HepG2 (cell line): Measurements from ENCODE around the gene FLRT3. TPM values are rescaled to one million over a fixed set of nuclear protein-coding genes. Genes with fewer than 3 reads are reported as not detected.
A peak's percentile ranks its signal among the peaks of the same experiment; 100 is the strongest.

ENCODE experiments used
- BRCA1 ChIP-seq: sonication (generic); formaldehyde crosslinking; IDR thresholded peaks from 2 replicates; pipeline ENCODE4 v1.4.0; 2020; ENCODE audit warnings: missing genetic modification reagents
- DDIT3 ChIP-seq: sonication (generic); formaldehyde crosslinking; IDR thresholded peaks from 2 replicates; pipeline ENCODE4 v1.4.0; 2020; ENCODE audit warnings: mild to moderate bottlenecking, missing genetic modification reagents
- FOXC1 ChIP-seq: sonication (generic); formaldehyde crosslinking; IDR thresholded peaks from 2 replicates; pipeline ENCODE4 v1.8.0; 2022; ENCODE audit warnings: mild to moderate bottlenecking, missing genetic modification reagents, borderline replicate concordance
- RARA ChIP-seq: IDR thresholded peaks from 2 replicates; pipeline ENCODE4 v1.6.1; 2016; ENCODE audit warnings: missing genetic modification reagents, missing compliant biosample characterization
- SCMH1 ChIP-seq: sonication (generic); formaldehyde crosslinking; IDR thresholded peaks from 2 replicates; pipeline ENCODE4 v1.9.0; 2021; ENCODE audit warnings: missing genetic modification reagents, mild to moderate bottlenecking, borderline replicate concordance
- SETDB1 ChIP-seq: sonication (generic); formaldehyde crosslinking; IDR thresholded peaks from 2 replicates; pipeline ENCODE4 v1.5.1; 2020; ENCODE audit warnings: missing genetic modification reagents, mild to moderate bottlenecking, borderline replicate concordance
- SP4 ChIP-seq: sonication (generic); formaldehyde crosslinking; IDR thresholded peaks from 2 replicates; pipeline ENCODE4 v1.8.1; 2023; ENCODE audit warnings: mild to moderate bottlenecking, missing genetic modification reagents
- TSC22D2 ChIP-seq: sonication (generic); formaldehyde crosslinking; IDR thresholded peaks from 2 replicates; pipeline ENCODE4 v1.5.1; 2020; ENCODE audit warnings: missing genetic modification reagents, mild to moderate bottlenecking, borderline replicate concordance
- ZNF136 ChIP-seq: sonication (generic); formaldehyde crosslinking; IDR thresholded peaks from 2 replicates; pipeline ENCODE4 v1.8.1; 2022; ENCODE audit warnings: low read depth, mild to moderate bottlenecking, moderate library complexity, missing genetic modification reagents
- ZNF234 ChIP-seq: sonication (generic); formaldehyde crosslinking; conservative IDR thresholded peaks from 2 replicates; pipeline ENCODE4 v1.5.1; 2020; ENCODE audit warnings: mild to moderate bottlenecking, missing genetic modification reagents
- ZNF484 ChIP-seq: sonication (generic); formaldehyde crosslinking; IDR thresholded peaks from 2 replicates; pipeline ENCODE4 v1.5.1; 2020; ENCODE audit warnings: mild to moderate bottlenecking, low read depth, missing genetic modification reagents, borderline replicate concordance
- ZNF710 ChIP-seq: sonication (generic); formaldehyde crosslinking; IDR thresholded peaks from 2 replicates; pipeline ENCODE4 v1.5.0; 2020; ENCODE audit warnings: mild to moderate bottlenecking, missing genetic modification reagents, borderline replicate concordance
- ZNF850 ChIP-seq: sonication (generic); formaldehyde crosslinking; conservative IDR thresholded peaks from 2 replicates; pipeline ENCODE4 v1.9.0; 2021; ENCODE audit warnings: mild to moderate bottlenecking, missing genetic modification reagents
- ZSCAN30 ChIP-seq: sonication (generic); formaldehyde crosslinking; IDR thresholded peaks from 2 replicates; pipeline ENCODE4 v1.5.0; 2020; ENCODE audit warnings: mild to moderate bottlenecking, missing genetic modification reagents
- ZSCAN9 ChIP-seq: IDR thresholded peaks from 2 replicates; pipeline ENCODE4 v1.6.1; 2016; ENCODE audit warnings: borderline replicate concordance
- polyA plus RNA-seq, 8 experiments: library from polyadenylated mRNA; depleted of rRNA in 3 of 8; stranded (reverse) in 7 of 8; unstranded in 1 of 8; fragments of >200 nt; fragmentation: Illumina TruSeq in 4 of 8; extraction: Trizol in 4 of 8; gene quantifications; 2 replicates each; pipeline versions ENCODE4 v1.2.1 to v1.2.3, GENCODE V29; 2011 to 2016; ENCODE audit warnings: low read depth in 4 of 8, missing spikeins in 1 of 8, mixed read lengths in 1 of 8; ENCODE audit not compliant: insufficient read depth in 1 of 8
- total RNA-seq, 5 experiments: library from RNA; depleted of rRNA; stranded (reverse); fragments of >200 nt; fragmentation: Illumina TruSeq; extraction: Trizol; gene quantifications; 2 replicates each; pipeline ENCODE4 v1.2.3, GENCODE V29; 2016; ENCODE audit warnings: low read depth in 1 of 5
- TF ChIP-seq, protein P1 (sequence below): sonication (generic); formaldehyde crosslinking; IDR thresholded peaks from 2 replicates; pipeline ENCODE4 v1.5.1; 2020; ENCODE audit warnings: mild to moderate bottlenecking, moderate library complexity, missing genetic modification reagents
- TF ChIP-seq, protein P2 (sequence below): sonication (generic); formaldehyde crosslinking; IDR thresholded peaks from 2 replicates; pipeline ENCODE4 v1.4.0; 2020; ENCODE audit warnings: missing genetic modification reagents
- TF ChIP-seq, protein P3 (sequence below): sonication (generic); formaldehyde crosslinking; IDR thresholded peaks from 2 replicates; pipeline ENCODE4 v1.4.0; 2020; ENCODE audit warnings: missing genetic modification reagents, borderline replicate concordance
- TF ChIP-seq, protein P4 (sequence below): sonication (generic); formaldehyde crosslinking; IDR thresholded peaks from 2 replicates; pipeline ENCODE4 v1.5.1; 2020; ENCODE audit warnings: missing genetic modification reagents, mild to moderate bottlenecking, borderline replicate concordance

The FLRT3 gene
- total and polyA plus RNA-seq, 2 of the 13 experiments (the other 11 are each of a cell fraction or from before 2014, with no cell fraction given): 0.44 to 5.3 TPM

GRCh38 chr20:14337400-14338171, at the start of gene FLRT3 (continued):
- TF ChIP-seq, protein P1, sequence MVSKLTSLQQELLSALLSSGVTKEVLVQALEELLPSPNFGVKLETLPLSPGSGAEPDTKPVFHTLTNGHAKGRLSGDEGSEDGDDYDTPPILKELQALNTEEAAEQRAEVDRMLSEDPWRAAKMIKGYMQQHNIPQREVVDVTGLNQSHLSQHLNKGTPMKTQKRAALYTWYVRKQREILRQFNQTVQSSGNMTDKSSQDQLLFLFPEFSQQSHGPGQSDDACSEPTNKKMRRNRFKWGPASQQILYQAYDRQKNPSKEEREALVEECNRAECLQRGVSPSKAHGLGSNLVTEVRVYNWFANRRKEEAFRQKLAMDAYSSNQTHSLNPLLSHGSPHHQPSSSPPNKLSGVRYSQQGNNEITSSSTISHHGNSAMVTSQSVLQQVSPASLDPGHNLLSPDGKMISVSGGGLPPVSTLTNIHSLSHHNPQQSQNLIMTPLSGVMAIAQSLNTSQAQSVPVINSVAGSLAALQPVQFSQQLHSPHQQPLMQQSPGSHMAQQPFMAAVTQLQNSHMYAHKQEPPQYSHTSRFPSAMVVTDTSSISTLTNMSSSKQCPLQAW (CRISPR knock-in tag): no peak
- no peak for TF ChIP-seq SP4 (CRISPR knock-in tag)
- TF ChIP-seq ZNF710 (CRISPR knock-in tag): no peak
- TF ChIP-seq, protein P2, sequence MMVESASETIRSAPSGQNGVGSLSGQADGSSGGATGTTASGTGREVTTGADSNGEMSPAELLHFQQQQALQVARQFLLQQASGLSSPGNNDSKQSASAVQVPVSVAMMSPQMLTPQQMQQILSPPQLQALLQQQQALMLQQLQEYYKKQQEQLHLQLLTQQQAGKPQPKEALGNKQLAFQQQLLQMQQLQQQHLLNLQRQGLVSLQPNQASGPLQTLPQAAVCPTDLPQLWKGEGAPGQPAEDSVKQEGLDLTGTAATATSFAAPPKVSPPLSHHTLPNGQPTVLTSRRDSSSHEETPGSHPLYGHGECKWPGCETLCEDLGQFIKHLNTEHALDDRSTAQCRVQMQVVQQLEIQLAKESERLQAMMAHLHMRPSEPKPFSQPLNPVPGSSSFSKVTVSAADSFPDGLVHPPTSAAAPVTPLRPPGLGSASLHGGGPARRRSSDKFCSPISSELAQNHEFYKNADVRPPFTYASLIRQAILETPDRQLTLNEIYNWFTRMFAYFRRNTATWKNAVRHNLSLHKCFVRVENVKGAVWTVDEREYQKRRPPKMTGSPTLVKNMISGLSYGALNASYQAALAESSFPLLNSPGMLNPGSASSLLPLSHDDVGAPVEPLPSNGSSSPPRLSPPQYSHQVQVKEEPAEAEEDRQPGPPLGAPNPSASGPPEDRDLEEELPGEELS (CRISPR knock-in tag): no peak
- TF ChIP-seq ZSCAN30 (CRISPR knock-in tag): no peak
- no peak for TF ChIP-seq ZNF850
- no peak for TF ChIP-seq SETDB1 (CRISPR knock-in tag)
- TF ChIP-seq DDIT3 (CRISPR knock-in tag): no peak
- TF ChIP-seq ZNF484 (CRISPR knock-in tag): no peak
- TF ChIP-seq FOXC1 (CRISPR knock-in tag): no peak
- no peak for TF ChIP-seq BRCA1 (CRISPR knock-in tag)
- TF ChIP-seq ZNF234 (CRISPR knock-in tag): no peak
- TF ChIP-seq TSC22D2 (CRISPR knock-in tag): no peak
- TF ChIP-seq SCMH1 (CRISPR knock-in tag): no peak
- TF ChIP-seq, protein P3, sequence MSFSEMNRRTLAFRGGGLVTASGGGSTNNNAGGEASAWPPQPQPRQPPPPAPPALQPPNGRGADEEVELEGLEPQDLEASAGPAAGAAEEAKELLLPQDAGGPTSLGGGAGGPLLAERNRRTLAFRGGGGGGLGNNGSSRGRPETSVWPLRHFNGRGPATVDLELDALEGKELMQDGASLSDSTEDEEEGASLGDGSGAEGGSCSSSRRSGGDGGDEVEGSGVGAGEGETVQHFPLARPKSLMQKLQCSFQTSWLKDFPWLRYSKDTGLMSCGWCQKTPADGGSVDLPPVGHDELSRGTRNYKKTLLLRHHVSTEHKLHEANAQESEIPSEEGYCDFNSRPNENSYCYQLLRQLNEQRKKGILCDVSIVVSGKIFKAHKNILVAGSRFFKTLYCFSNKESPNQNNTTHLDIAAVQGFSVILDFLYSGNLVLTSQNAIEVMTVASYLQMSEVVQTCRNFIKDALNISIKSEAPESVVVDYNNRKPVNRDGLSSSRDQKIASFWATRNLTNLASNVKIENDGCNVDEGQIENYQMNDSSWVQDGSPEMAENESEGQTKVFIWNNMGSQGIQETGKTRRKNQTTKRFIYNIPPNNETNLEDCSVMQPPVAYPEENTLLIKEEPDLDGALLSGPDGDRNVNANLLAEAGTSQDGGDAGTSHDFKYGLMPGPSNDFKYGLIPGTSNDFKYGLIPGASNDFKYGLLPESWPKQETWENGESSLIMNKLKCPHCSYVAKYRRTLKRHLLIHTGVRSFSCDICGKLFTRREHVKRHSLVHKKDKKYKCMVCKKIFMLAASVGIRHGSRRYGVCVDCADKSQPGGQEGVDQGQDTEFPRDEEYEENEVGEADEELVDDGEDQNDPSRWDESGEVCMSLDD (CRISPR knock-in tag): no peak
- peak; percentile 43 for TF ChIP-seq RARA (CRISPR knock-in tag)
- TF ChIP-seq ZNF136 (CRISPR knock-in tag): no peak
- peak; percentile 81; the same call in 1 of the 2 replicates for TF ChIP-seq ZSCAN9 (CRISPR knock-in tag)
- TF ChIP-seq, protein P4, sequence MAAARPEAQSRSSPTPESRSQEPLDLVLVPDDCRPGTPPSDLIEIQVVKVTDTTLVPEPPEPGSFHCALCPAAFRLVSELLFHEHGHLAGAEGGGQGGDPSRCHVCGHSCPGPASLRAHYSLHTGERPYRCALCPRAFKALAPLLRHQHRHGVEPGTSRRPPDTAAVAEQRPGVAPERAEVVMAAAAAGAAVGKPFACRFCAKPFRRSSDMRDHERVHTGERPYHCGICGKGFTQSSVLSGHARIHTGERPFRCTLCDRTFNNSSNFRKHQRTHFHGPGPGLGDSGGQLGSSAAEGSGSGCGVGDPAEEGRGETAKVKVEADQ (CRISPR knock-in tag): no peak
